Left lung (tissue), 10 donors: Measurements from ENCODE around the gene ADAM10. TPM values are rescaled to one million over a fixed set of nuclear protein-coding genes. Genes with fewer than 3 reads are reported as not detected.

ENCODE experiments used
- ATAC-seq: fragments of 200-7000 bp; cut with Tn5 transposase; one replicate; pipeline ENCODE4 v1.9.1; 2020; ENCODE audit warnings: moderate library complexity
- DNase-seq, 4 donors: peaks; one replicate each; pipeline ENCODE4 v3.0.0-alpha.2; 2013 to 2020
- H3K27ac ChIP-seq, 2 donors: fragments of 200-600 bp; sonication (generic) in 1 of 2; one replicate each; pipeline versions ENCODE4 v1.5.0 to v1.8.0; 2020 to 2021
- H3K27me3 ChIP-seq, 2 donors: fragments of 200-600 bp; sonication (generic) in 1 of 2; one replicate each; pipeline versions ENCODE4 v1.5.0 to v1.8.0; 2020 to 2021
- H3K36me3 ChIP-seq, 2 donors: fragments of 200-600 bp; sonication (generic) in 1 of 2; one replicate each; pipeline versions ENCODE4 v1.5.0 to v1.8.0; 2020 to 2021
- H3K4me1 ChIP-seq, 2 donors: fragments of 200-600 bp; one replicate each; pipeline ENCODE4 v1.8.0; 2021
- H3K4me3 ChIP-seq, 2 donors: fragments of 200-600 bp; sonication (generic) in 1 of 2; one replicate each; pipeline versions ENCODE4 v1.5.0 to v1.8.0; 2020 to 2021; ENCODE audit warnings: mild to moderate bottlenecking in 1 of 2
- H3K9me3 ChIP-seq, 2 donors: fragments of 200-600 bp; sonication (generic) in 1 of 2; one replicate each; pipeline versions ENCODE4 v1.5.0 to v1.8.0; 2020 to 2021
- CTCF ChIP-seq, 2 donors: fragments of 200-600 bp; sonication (generic) in 1 of 2; IDR thresholded peaks; one replicate each; pipeline versions ENCODE4 v1.5.0 to v1.8.0; 2021; ENCODE audit warnings: antibody characterized with exemption in 2 of 2
- intact Hi-C, 2 donors: fragments of 100-400 bp; cut with DNase I; formaldehyde crosslinking; loops; one replicate each; pipeline versions ENCODE4 v1.11.2 to v1.14.2; 2022
- polyA plus RNA-seq, 6 donors: library from polyadenylated mRNA; unstranded; fragments of 120-200 nt; gene quantifications; one replicate each; pipeline ENCODE4 v1.2.1, GENCODE V29; 2013; ENCODE audit not compliant: insufficient read length in 6 of 6
- total RNA-seq, 2 donors: library from RNA; stranded (reverse); fragmentation: NEBNext Ultra II Directional; extraction: Animal tissue kit (Norgen Biotek cat#: 25700); gene quantifications; one replicate each; pipeline ENCODE4 v1.2.1, GENCODE V29; 2021
- donor health status: DM: no; HTN: yes; CAD: no.
- donor health status: DM: no; HTN: no; CAD: no.

Gene ADAM10
- total and polyA plus RNA-seq, 8 donors = 130 to 167 (median 156) TPM

GRCh38 chr15:58544756-58545155, 204.8 kb downstream of the ADAM10 start:
- Histone ChIP-seq H3K36me3 (no peaks in the 10 kb centered on the region), H3K4me1 (no peaks in the 10 kb centered on the region), H3K27ac (no peak overlapping the region), H3K4me3 (no peak overlapping the region), H3K9me3 (no peaks in the 10 kb centered on the region), H3K27me3 (no peaks in the 10 kb centered on the region)
- TF ChIP-seq CTCF (IDR thresholded peaks at IDR 0.05) = no peak
- DNase-seq (no peak), ATAC-seq (no peak)
- intact Hi-C loops = no loop called here

DNA sequence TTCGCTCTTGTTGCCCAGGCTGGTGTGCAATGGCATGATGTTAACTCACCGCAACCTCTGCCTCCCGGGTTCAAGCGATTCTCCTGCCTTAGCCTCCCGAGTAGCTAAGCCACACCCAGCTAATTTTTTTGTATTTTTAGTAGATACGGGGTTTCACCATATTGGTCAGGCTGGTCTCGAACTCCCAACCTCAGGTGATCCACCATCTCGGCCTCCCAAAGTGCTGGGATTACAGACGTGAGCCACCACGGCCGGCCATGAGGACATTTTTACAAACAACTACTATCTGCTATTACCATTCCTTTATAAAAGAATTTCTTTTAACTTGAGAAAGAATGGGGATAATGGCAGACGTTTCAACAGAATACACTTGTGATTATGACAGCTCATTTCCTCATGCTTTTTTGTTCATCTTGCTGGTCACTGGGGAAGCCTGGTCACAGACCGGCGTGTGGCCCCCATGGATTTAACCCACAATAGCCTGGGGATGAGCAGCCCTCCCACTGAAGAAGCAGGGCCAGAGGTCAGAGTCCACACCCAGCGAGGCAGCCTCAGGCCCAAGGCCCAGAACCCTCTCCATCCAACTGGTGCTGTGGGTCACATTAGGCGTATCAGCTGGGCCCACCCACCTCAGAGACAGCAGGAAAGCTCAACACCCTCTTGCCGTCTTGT, 205.7 kb downstream of the ADAM10 start:
- H3K27ac ChIP-seq = no peak overlapping the region
- DNase-seq = no peak

GRCh38 chr15:58541410-58542087, 208.0 kb downstream of the ADAM10 start:
- no peak for TF ChIP-seq CTCF (IDR thresholded peaks at IDR 0.05)
- no peaks in the 10 kb centered on the region for H3K27me3 ChIP-seq
- no peak overlapping the region for H3K4me3 ChIP-seq
- H3K4me1 ChIP-seq = no peaks in the 10 kb centered on the region
- DNase-seq = peak in 1 of 4 donors; percentile 63
- intact Hi-C loops = no loop called here
- H3K9me3 ChIP-seq = no peaks in the 10 kb centered on the region
- H3K27ac ChIP-seq = no peak overlapping the region
- no peaks in the 10 kb centered on the region for H3K36me3 ChIP-seq
- no peak for ATAC-seq

More for the DNA sequence above, 205.7 kb downstream of the ADAM10 start:
- intact Hi-C loops = no loop called here
- no peak for ATAC-seq
- TF ChIP-seq CTCF (IDR thresholded peaks at IDR 0.05) = no peak
- Histone ChIP-seq H3K4me3 (no peak overlapping the region), H3K9me3 (no peaks in the 10 kb centered on the region), H3K36me3 (no peaks in the 10 kb centered on the region), H3K27me3 (no peaks in the 10 kb centered on the region), H3K4me1 (no peaks in the 10 kb centered on the region)

GRCh38 chr15:58539548-58539947, 210.0 kb downstream of the ADAM10 start:
- H3K4me1 ChIP-seq = no peaks in the 10 kb centered on the region
- ATAC-seq (no peak), DNase-seq (no peak)
- no peaks in the 10 kb centered on the region for H3K27me3 ChIP-seq
- no peak overlapping the region for H3K27ac ChIP-seq
- H3K4me3 ChIP-seq = no peak overlapping the region
- no peak for TF ChIP-seq CTCF (IDR thresholded peaks at IDR 0.05)
- H3K36me3 ChIP-seq = no peaks in the 10 kb centered on the region
- no peaks in the 10 kb centered on the region for H3K9me3 ChIP-seq
- intact Hi-C loops = no loop called here

DNA sequence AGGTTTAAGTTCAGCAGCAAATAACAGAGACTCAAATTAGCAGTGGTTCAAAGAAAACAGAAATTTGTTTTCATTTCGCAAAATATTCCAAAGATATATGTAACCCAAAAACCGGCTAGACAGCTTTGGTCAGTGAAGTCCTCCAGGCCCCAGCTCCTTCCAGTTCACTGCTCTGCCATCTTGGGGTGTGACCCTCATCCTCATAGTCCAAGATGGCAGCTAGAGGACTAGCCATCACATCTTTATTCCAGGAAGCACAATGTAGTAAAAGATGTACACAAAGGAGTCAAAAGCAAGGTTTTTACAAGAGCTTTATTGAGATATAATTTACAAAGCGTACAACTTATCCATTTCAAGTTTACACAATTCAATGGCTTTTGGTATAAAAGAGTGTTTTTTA, 210.6 kb downstream of the ADAM10 start:
- Histone ChIP-seq H3K9me3 (no peaks in the 10 kb centered on the region), H3K4me3 (no peak overlapping the region), H3K4me1 (no peaks in the 10 kb centered on the region), H3K27me3 (no peaks in the 10 kb centered on the region), H3K36me3 (no peaks in the 10 kb centered on the region), H3K27ac (no peak overlapping the region)
- ATAC-seq = no peak
- no peak for TF ChIP-seq CTCF (IDR thresholded peaks at IDR 0.05)
- no peak for DNase-seq
- intact Hi-C loops = no loop called here

Other genes with a start within 250 kb of the ADAM10 start
- 10 to 100 TPM; 20.6 to 23.5 TPM for gene MINDY2, start 21.6 kb upstream of the ADAM10 start, total RNA-seq
- gene MINDY2, start 21.6 kb upstream of the ADAM10 start, polyA plus RNA-seq = 10 to 100 TPM; 15.6 to 18.5 (median 16.2) TPM
- gene SLTM, start 184.0 kb upstream of the ADAM10 start, total RNA-seq = 10 to 100 TPM; 57.4 to 87.7 TPM
- gene SLTM, start 184.0 kb upstream of the ADAM10 start, polyA plus RNA-seq = 100 to 1,000 TPM; 121 to 154 (median 144) TPM
- gene RNF111, start 238.0 kb upstream of the ADAM10 start, total RNA-seq = 10 to 100 TPM; 34.1 to 38.9 TPM
- gene RNF111, start 238.0 kb upstream of the ADAM10 start, polyA plus RNA-seq = 10 to 100 TPM; 36.4 to 40.6 (median 39.2) TPM